GM23338 (cell line): ENCODE results near the gene UCK1.

Experiments used
- CREB1 ChIP-seq: fragments of 250-450 bp; sonication (Bioruptor Pico); IDR thresholded peaks from 2 replicates; pipeline ENCODE4 v1.5.0; 2020; ENCODE audit warnings: low read depth, mild to moderate bottlenecking, moderate library complexity
- ETS1 ChIP-seq: IDR thresholded peaks from 2 replicates; pipeline ENCODE4 v1.6.1; 2016; ENCODE audit warnings: antibody characterized with exemption
- EZH2 ChIP-seq: fragments of 200-600 bp; sonication (generic); IDR thresholded peaks from one replicate; pipeline ENCODE4 v1.8.0; 2017; ENCODE audit warnings: antibody characterized with exemption, mild to moderate bottlenecking, low read depth; ENCODE audit not compliant: unreplicated experiment
- EZH2phosphoT487 ChIP-seq: fragments of 200-600 bp; sonication (generic); IDR thresholded peaks from one replicate; pipeline ENCODE4 v1.8.1; 2018; ENCODE audit warnings: antibody characterized with exemption; ENCODE audit not compliant: unreplicated experiment
- JUNB ChIP-seq: IDR thresholded peaks from one replicate; pipeline ENCODE4 v1.6.1; 2016; ENCODE audit warnings: antibody characterized with exemption; ENCODE audit not compliant: unreplicated experiment
- NANOG ChIP-seq: IDR thresholded peaks from 2 replicates; pipeline ENCODE4 v1.6.1; 2016; ENCODE audit warnings: antibody characterized with exemption, borderline replicate concordance
- POLR2AphosphoS5 ChIP-seq: IDR thresholded peaks from 2 replicates; pipeline ENCODE4 v1.6.1; 2016; ENCODE audit warnings: antibody characterized with exemption, low read depth
- REST ChIP-seq: IDR thresholded peaks from one replicate; pipeline ENCODE4 v1.6.1; 2018; ENCODE audit warnings: antibody characterized with exemption; ENCODE audit not compliant: unreplicated experiment
- STAT1 ChIP-seq: IDR thresholded peaks from one replicate; pipeline ENCODE4 v1.6.1; 2016; ENCODE audit warnings: antibody characterized with exemption; ENCODE audit not compliant: unreplicated experiment
- ZNF114 ChIP-seq: fragments of 250-450 bp; sonication (Bioruptor Pico); IDR thresholded peaks from 2 replicates; pipeline ENCODE4 v1.5.0; 2020; ENCODE audit warnings: mild to moderate bottlenecking, moderate library complexity
- ZNF331 ChIP-seq: fragments of 250-450 bp; sonication (Bioruptor Pico); IDR thresholded peaks from 2 replicates; pipeline ENCODE4 v1.5.0; 2020; ENCODE audit warnings: low read depth, mild to moderate bottlenecking, moderate library complexity
- ZNF462 ChIP-seq: fragments of 250-450 bp; sonication (Bioruptor Pico); IDR thresholded peaks from 2 replicates; pipeline ENCODE4 v1.5.0; 2020; ENCODE audit warnings: mild to moderate bottlenecking, moderate library complexity
- TF ChIP-seq, protein P1 (sequence below), 2 experiments: fragments of 200-600 bp in 1 of 2; sonication (generic) in 1 of 2; conservative IDR thresholded peaks; 2 replicates each; pipeline versions ENCODE4 v1.5.1 to v1.6.1; 2016 to 2017; ENCODE audit warnings: antibody characterized with exemption in 2 of 2, low read depth in 2 of 2, mild to moderate bottlenecking in 2 of 2, moderate library complexity in 1 of 2

- TF ChIP-seq EZH2phosphoT487, result no peak
- TF ChIP-seq EZH2, result no peak
- TF ChIP-seq, protein P1, sequence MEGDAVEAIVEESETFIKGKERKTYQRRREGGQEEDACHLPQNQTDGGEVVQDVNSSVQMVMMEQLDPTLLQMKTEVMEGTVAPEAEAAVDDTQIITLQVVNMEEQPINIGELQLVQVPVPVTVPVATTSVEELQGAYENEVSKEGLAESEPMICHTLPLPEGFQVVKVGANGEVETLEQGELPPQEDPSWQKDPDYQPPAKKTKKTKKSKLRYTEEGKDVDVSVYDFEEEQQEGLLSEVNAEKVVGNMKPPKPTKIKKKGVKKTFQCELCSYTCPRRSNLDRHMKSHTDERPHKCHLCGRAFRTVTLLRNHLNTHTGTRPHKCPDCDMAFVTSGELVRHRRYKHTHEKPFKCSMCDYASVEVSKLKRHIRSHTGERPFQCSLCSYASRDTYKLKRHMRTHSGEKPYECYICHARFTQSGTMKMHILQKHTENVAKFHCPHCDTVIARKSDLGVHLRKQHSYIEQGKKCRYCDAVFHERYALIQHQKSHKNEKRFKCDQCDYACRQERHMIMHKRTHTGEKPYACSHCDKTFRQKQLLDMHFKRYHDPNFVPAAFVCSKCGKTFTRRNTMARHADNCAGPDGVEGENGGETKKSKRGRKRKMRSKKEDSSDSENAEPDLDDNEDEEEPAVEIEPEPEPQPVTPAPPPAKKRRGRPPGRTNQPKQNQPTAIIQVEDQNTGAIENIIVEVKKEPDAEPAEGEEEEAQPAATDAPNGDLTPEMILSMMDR (conservative IDR thresholded peaks at IDR 0.05; ENCODE audit: low read depth in 2 of 2), result no peak
- no peak for TF ChIP-seq POLR2AphosphoS5
- TF ChIP-seq CREB1 (CRISPR knock-in tag), result no peak
- no peak for TF ChIP-seq REST
- no peak for TF ChIP-seq JUNB
- TF ChIP-seq STAT1, result no peak
- no peak for TF ChIP-seq NANOG
- TF ChIP-seq ETS1, result no peak
- no peak for TF ChIP-seq ZNF114 (CRISPR knock-in tag)
- no peak for TF ChIP-seq ZNF331 (CRISPR knock-in tag)
- TF ChIP-seq ZNF462 (CRISPR knock-in tag), result no peak
Observed at GRCh38 chr9:131574730-131575640, 43.9 kb upstream of the UCK1 start.
